T-cell (primary cell): ENCODE measurements around the gene DENND5A. TPM values are rescaled to one million over a fixed set of nuclear protein-coding genes. Genes with fewer than 3 reads are reported as not detected.
"Not testable (repeated sequence)": the region's sequence is repeated elsewhere in the genome, so short reads cannot be mapped to it uniquely, and the experiment has no call there.

Source experiments
- ATAC-seq, 4 experiments: fragments of 200-7000 bp in 3 of 4; fragments of 150-1000 bp in 1 of 4; cut with Tn5 transposase; replicated peaks in 1 of 4; 1 replicate in 3 of 4; 2 replicates in 1 of 4; pipeline ENCODE4 v1.10.0; 2021; ENCODE audit warnings: moderate library complexity in 3 of 4, mild to moderate bottlenecking in 2 of 4, moderate number of reproducible peaks in 1 of 4
- CTCF ChIA-PET, 2 donors: fragments of 300-600 bp; sonication (Branson Sonifier 250); formaldehyde crosslinking; loops; one replicate each; lab custom pipeline; 2022; ENCODE audit warnings: antibody characterized with exemption in 2 of 2; lab: Charles Lee
- POLR2A ChIA-PET, 2 donors: fragments of 300-600 bp; sonication (Branson Sonifier 250); formaldehyde crosslinking; loops; one replicate each; lab custom pipeline; 2022; ENCODE audit warnings: antibody characterized with exemption in 2 of 2; lab: Charles Lee
- DNase-seq, 35 experiments: peaks; one replicate each; pipeline versions ENCODE4 v3.0.0 to v3.0.0-alpha.2; 2013 to 2023
- H3K27ac ChIP-seq: one replicate; pipeline ENCODE4 v1.5.1; 2013; ENCODE audit warnings: low read length
- H3K27me3 ChIP-seq, 2 experiments: replicated peaks in 1 of 2; 1 replicate in 1 of 2; 2 replicates in 1 of 2; pipeline versions ENCODE4 v1.6.1 to v1.7.0; 2013; ENCODE audit warnings: low read length in 1 of 2, mixed read lengths in 1 of 2; ENCODE audit not compliant: control insufficient read depth in 2 of 2, insufficient read depth in 2 of 2; ENCODE audit errors: extremely low read depth in 1 of 2
- H3K36me3 ChIP-seq, 2 donors: 1 replicate in 1 of 2; 2 replicates in 1 of 2; pipeline versions ENCODE4 v1.6.1 to v1.7.0; 2013; ENCODE audit warnings: low read length in 1 of 2; ENCODE audit not compliant: control insufficient read depth in 2 of 2, insufficient read depth in 1 of 2; ENCODE audit errors: extremely low read depth in 1 of 2
- H3K4me1 ChIP-seq, 2 experiments: 1 replicate in 1 of 2; 2 replicates in 1 of 2; pipeline versions ENCODE4 v1.6.1 to v1.7.0; 2013; ENCODE audit warnings: low read length in 2 of 2, mixed read lengths in 1 of 2; ENCODE audit not compliant: insufficient read depth in 2 of 2, control insufficient read depth in 1 of 2; ENCODE audit errors: extremely low read depth in 1 of 2
- H3K4me3 ChIP-seq, 2 donors: 1 replicate in 1 of 2; 2 replicates in 1 of 2; pipeline versions ENCODE4 v1.5.1 to v1.7.0; 2013; ENCODE audit warnings: mild to moderate bottlenecking in 2 of 2, low read length in 1 of 2, moderate library complexity in 1 of 2; ENCODE audit not compliant: control insufficient read depth in 1 of 2; ENCODE audit errors: extremely low read depth in 1 of 2
- H3K9me3 ChIP-seq: 2 replicates; pipeline ENCODE4 v1.7.0; 2013
- H3K27ac Mint-ChIP-seq, 2 donors: one replicate each; pipeline ENCODE4 v1.8.0; 2020 to 2021; ENCODE audit warnings: mild to moderate bottlenecking in 2 of 2, mixed read lengths in 2 of 2
- H3K27me3 Mint-ChIP-seq, 2 donors: one replicate each; pipeline ENCODE4 v1.8.0; 2021 to 2022; ENCODE audit warnings: mixed read lengths in 2 of 2
- H3K36me3 Mint-ChIP-seq: one replicate; pipeline ENCODE4 v1.8.0; 2021; ENCODE audit warnings: mixed read lengths
- H3K4me1 Mint-ChIP-seq, 3 donors: one replicate each; pipeline ENCODE4 v1.8.0; 2020 to 2022; ENCODE audit warnings: mixed read lengths in 3 of 3, mild to moderate bottlenecking in 1 of 3
- H3K4me3 Mint-ChIP-seq, 3 donors: one replicate each; pipeline ENCODE4 v1.8.0; 2020 to 2022; ENCODE audit warnings: mild to moderate bottlenecking in 3 of 3, mixed read lengths in 3 of 3, moderate library complexity in 3 of 3
- H3K9me3 Mint-ChIP-seq, 3 donors: one replicate each; pipeline ENCODE4 v1.8.0; 2020 to 2022; ENCODE audit warnings: mixed read lengths in 3 of 3
- WGBS: methylation state at CpG from one replicate; pipeline ENCODE4 v1.1.5; 2013; ENCODE audit warnings: missing lambda C conversion rate; ENCODE audit not compliant: insufficient coverage; 5-methylcytosine and 5-hydroxymethylcytosine counted together
- total RNA-seq, 35 experiments: library from RNA in 6 of 35; stranded (reverse) in 6 of 35; fragments of 120-200 nt in 1 of 35; gene quantifications; one replicate each; pipeline versions ENCODE4 v1.2.1 to v1.2.4 and lab custom pipeline; 2013 to 2026

The DENND5A gene
- total RNA-seq, 5 donors from 2014 or later (not counting 1 experiment from before 2014, with no cell fraction given) = 57.8 to 151 (median 84.2) TPM

- ATAC-seq = no peak
- POLR2A ChIA-PET = no interaction called here
Observed at GRCh38 chr11:9219115-9219514, 46.0 kb downstream of the DENND5A start.

DNA sequence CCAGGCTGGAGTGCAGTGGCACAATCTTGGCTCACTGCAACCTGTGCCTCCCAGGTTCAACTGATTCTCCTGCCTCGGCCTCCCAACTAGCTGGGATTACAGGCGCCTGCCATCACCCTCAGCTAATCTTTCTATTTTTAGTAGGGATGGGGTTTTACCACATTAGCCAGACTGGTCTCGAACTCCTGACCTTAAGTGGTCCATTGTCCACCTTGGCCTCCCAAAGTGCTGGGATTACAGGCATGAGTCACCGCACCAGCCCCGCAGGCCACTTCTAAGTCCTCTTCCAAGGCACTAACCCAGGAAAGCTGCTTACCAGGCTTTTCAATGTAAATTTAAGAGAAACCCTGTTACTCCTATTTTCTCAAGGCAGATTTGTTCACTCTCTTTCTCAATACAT, 50.4 kb downstream of the DENND5A start:
- Histone ChIP-seq H3K27ac (no peak overlapping the region), H3K4me1 (peaks cover 2 to 10% of the 10 kb centered on the region in 2 experiments), H3K9me3 (no peaks in the 10 kb centered on the region), H3K4me3 (no peak overlapping the region), H3K36me3 (no peaks in the 10 kb centered on the region), H3K27me3 (no peaks in the 10 kb centered on the region)
- peak overlapping the region in 1 of 3 donors; percentile 27 for H3K4me3 Mint-ChIP-seq
- no peaks in the 10 kb centered on the region for H3K9me3 Mint-ChIP-seq
- WGBS = 80% methylated on average over 2 of the region's 5 CpGs
- no peak for ATAC-seq
- peaks cover 3% of the 10 kb centered on the region for H3K36me3 Mint-ChIP-seq
- H3K27ac Mint-ChIP-seq = no peak overlapping the region
- ChIA-PET CTCF (no interaction called here), POLR2A (interaction anchor here (0.5 to 0.6 kb wide), 3 partner anchors 17 to 994 kb away, joined by 3 to 9 read pairs (median 4); no protein-coding TSS in a partner anchor)
- no peak for DNase-seq
- peaks cover 55 to 73% (median 68%) of the 10 kb centered on the region in 3 donors for H3K4me1 Mint-ChIP-seq
- no peaks in the 10 kb centered on the region for H3K27me3 Mint-ChIP-seq

More at GRCh38 chr11:9219115-9219514, 46.0 kb downstream of the DENND5A start:
- Mint-ChIP-seq H3K4me1 (peaks cover 39 to 40% (median 40%) of the 10 kb centered on the region in 3 donors), H3K9me3 (no peaks in the 10 kb centered on the region), H3K27ac (no peak overlapping the region), H3K27me3 (no peaks in the 10 kb centered on the region), H3K36me3 (no peaks in the 10 kb centered on the region), H3K4me3 (no peak overlapping the region)
- H3K9me3 ChIP-seq = no peaks in the 10 kb centered on the region
- CTCF ChIA-PET = no interaction called here
- whole genome bisulfite sequencing = no CpG with 5 or more reads among the region's 2 CpGs
- no peaks in the 10 kb centered on the region for H3K27me3 ChIP-seq
- H3K27ac ChIP-seq = no peak overlapping the region
- no peaks in the 10 kb centered on the region for H3K36me3 ChIP-seq
- no peak overlapping the region for H3K4me3 ChIP-seq
- DNase-seq = no peak
- H3K4me1 ChIP-seq = peaks cover 2 to 10% of the 10 kb centered on the region in 2 experiments

- ChIA-PET POLR2A (interaction anchor here in 1 of 2 donors (0.6 kb wide), 1 partner anchor 154 kb away, joined by 3 read pairs; no protein-coding TSS in a partner anchor), CTCF (no interaction called here)
- no peaks in the 10 kb centered on the region for H3K9me3 ChIP-seq
- Mint-ChIP-seq H3K36me3 (peaks cover 3% of the 10 kb centered on the region), H3K4me1 (peaks cover 63 to 79% (median 78%) of the 10 kb centered on the region in 3 donors), H3K9me3 (no peaks in the 10 kb centered on the region), H3K27ac (no peak overlapping the region), H3K4me3 (peak overlapping the region in 1 of 3 donors; percentile 8), H3K27me3 (no peaks in the 10 kb centered on the region)
- ATAC-seq (no peak), DNase-seq (no peak)
- H3K36me3 ChIP-seq = no peaks in the 10 kb centered on the region
- WGBS = 67% methylated on average over 1 of the region's 3 CpGs
- no peak overlapping the region for H3K4me3 ChIP-seq
- no peaks in the 10 kb centered on the region for H3K27me3 ChIP-seq
- H3K27ac ChIP-seq = no peak overlapping the region
- peaks cover 2 to 7% of the 10 kb centered on the region in 2 experiments for H3K4me1 ChIP-seq
Observed at GRCh38 chr11:9211322-9211721, 53.8 kb downstream of the DENND5A start.

GRCh38 chr11:9210922-9211320, 54.2 kb downstream of the DENND5A start:
- Histone ChIP-seq H3K27ac (no peak overlapping the region), H3K27me3 (no peaks in the 10 kb centered on the region), H3K4me1 (peaks cover 2 to 7% of the 10 kb centered on the region in 2 experiments), H3K36me3 (no peaks in the 10 kb centered on the region), H3K9me3 (no peaks in the 10 kb centered on the region), H3K4me3 (no peak overlapping the region)
- Mint-ChIP-seq H3K4me1 (peaks cover 59 to 75% (median 74%) of the 10 kb centered on the region in 3 donors), H3K36me3 (peaks cover 3% of the 10 kb centered on the region), H3K27ac (peak overlapping the region; percentile 22 to 25), H3K9me3 (no peaks in the 10 kb centered on the region), H3K4me3 (no peak overlapping the region), H3K27me3 (no peaks in the 10 kb centered on the region)
- WGBS = no CpG with 5 or more reads among the region's 1 CpG
- DNase-seq = peak in 1 of 35 experiments; percentile 14
- CTCF ChIA-PET = interaction anchor here in 1 of 2 donors (0.7 kb wide), 1 partner anchor 23 kb away, joined by 3 read pairs; no protein-coding TSS in a partner anchor
- POLR2A ChIA-PET = no interaction called here
- peak in 1 of 4 experiments; percentile 35 for ATAC-seq

DNA sequence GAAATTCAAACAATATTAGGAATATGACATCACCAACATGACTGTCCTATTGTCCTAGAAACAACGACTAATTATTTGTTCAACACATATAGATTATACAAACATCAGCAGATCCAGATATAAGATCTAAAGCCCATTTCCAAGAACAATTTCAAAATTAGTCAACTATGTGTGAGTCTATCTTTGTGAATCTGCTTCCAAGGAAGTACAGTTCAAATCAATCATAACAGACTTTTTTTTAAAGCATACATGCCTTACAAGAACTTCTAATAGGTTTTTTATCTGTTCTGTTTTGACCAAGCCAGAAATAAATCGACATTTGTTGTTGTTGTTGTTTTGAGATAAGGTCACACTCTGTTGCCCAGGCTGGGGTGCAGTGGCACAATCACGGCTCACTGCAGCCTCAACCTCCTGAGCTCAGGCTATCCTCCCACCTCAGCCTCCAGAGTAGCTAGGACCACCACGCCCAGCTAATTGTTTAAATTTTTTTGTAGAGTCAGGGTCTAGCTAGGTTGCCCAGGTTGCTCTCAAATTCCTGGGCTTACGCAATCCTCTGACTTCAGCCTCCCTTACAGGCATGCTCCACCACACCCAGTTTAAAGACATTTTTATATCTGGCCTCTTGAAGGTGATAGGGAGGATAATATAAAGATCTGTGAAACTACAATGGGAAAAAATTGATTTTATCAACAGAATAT, 54.8 kb downstream of the DENND5A start:
- Mint-ChIP-seq H3K9me3 (no peaks in the 10 kb centered on the region), H3K27me3 (no peaks in the 10 kb centered on the region), H3K27ac (peak overlapping the region; percentile 22 to 49), H3K36me3 (peaks cover 3% of the 10 kb centered on the region), H3K4me1 (peaks cover 56 to 71% (median 69%) of the 10 kb centered on the region in 3 donors), H3K4me3 (no peak overlapping the region)
- H3K36me3 ChIP-seq = no peaks in the 10 kb centered on the region
- ChIA-PET POLR2A (no interaction called here), CTCF (interaction anchor here in 1 of 2 donors (0.7 kb wide), 1 partner anchor 23 kb away, joined by 3 read pairs; no protein-coding TSS in a partner anchor)
- H3K27me3 ChIP-seq = no peaks in the 10 kb centered on the region
- no CpG with 5 or more reads among the region's 5 CpGs for WGBS
- DNase-seq (no peak), ATAC-seq (no peak)
- H3K4me3 ChIP-seq = no peak overlapping the region
- no peak overlapping the region for H3K27ac ChIP-seq
- H3K9me3 ChIP-seq = no peaks in the 10 kb centered on the region
- peaks cover 2 to 6% of the 10 kb centered on the region in 2 experiments for H3K4me1 ChIP-seq

- H3K4me3 ChIP-seq, H3K9me3 ChIP-seq, DNase-seq, H3K4me3 Mint-ChIP-seq, H3K4me1 ChIP-seq, H3K36me3 ChIP-seq, H3K9me3 Mint-ChIP-seq, H3K27me3 Mint-ChIP-seq, H3K36me3 Mint-ChIP-seq, H3K27ac ChIP-seq, ATAC-seq, H3K27me3 ChIP-seq: not testable (repeated sequence)
- ChIA-PET POLR2A (interaction anchor here in 1 of 2 donors (0.6 kb wide), 1 partner anchor 32 kb away, joined by 5 read pairs; no protein-coding TSS in a partner anchor), CTCF (interaction anchor here in 1 of 2 donors (0.6 to 0.7 kb wide), 2 partner anchors 8 to 325 kb away, joined by 5 read pairs; no protein-coding TSS in a partner anchor)
- WGBS = no CpG with 5 or more reads among the region's 4 CpGs
- H3K4me1 Mint-ChIP-seq = peaks cover 51 to 63% (median 61%) of the 10 kb centered on the region in 3 donors
- peak overlapping the region; percentile 8 to 29 for H3K27ac Mint-ChIP-seq
Observed at GRCh38 chr11:9209604-9210003, 55.5 kb downstream of the DENND5A start.
